ENCODE results near the gene COL23A1.

The COL23A1 gene

GRCh38 chr5:178529080-178529479, 61.1 kb downstream of the COL23A1 start:
- DNase-seq: no peak

- DNase-seq: no peak
Measured at GRCh38 chr5:178527458-178528307, 62.5 kb downstream of the COL23A1 start.

- DNase-seq: no peak
Measured at GRCh38 chr5:178526773-178527457, 63.3 kb downstream of the COL23A1 start.

GRCh38 chr5:178525906-178526732, 64.1 kb downstream of the COL23A1 start:
- no peak for DNase-seq

GRCh38 chr5:178524093-178524882, 65.9 kb downstream of the COL23A1 start:
- DNase-seq: no peak

GRCh38 chr5:178522361-178522760, 67.8 kb downstream of the COL23A1 start:
- DNase-seq: no peak

- DNase-seq: no peak
Measured at GRCh38 chr5:178520851-178521250, 69.3 kb downstream of the COL23A1 start.

- no peak for DNase-seq
Measured at GRCh38 chr5:178519804-178520203, 70.4 kb downstream of the COL23A1 start.

- no peak for DNase-seq
Measured at GRCh38 chr5:178519155-178519554, 71.0 kb downstream of the COL23A1 start.

GRCh38 chr5:178516504-178517235, 73.5 kb downstream of the COL23A1 start:
- DNase-seq: no peak

GRCh38 chr5:178515776-178516503, 74.3 kb downstream of the COL23A1 start:
- DNase-seq: no peak

- no peak for DNase-seq
Measured at GRCh38 chr5:178514851-178515418, 75.3 kb downstream of the COL23A1 start.

- DNase-seq: no peak
Measured at GRCh38 chr5:178511172-178511571, 79.0 kb downstream of the COL23A1 start.

GRCh38 chr5:178509491-178510057, 80.6 kb downstream of the COL23A1 start:
- DNase-seq: no peak

GRCh38 chr5:178507151-178507932, 82.9 kb downstream of the COL23A1 start:
- no peak for DNase-seq

GRCh38 chr5:178505639-178506407, 84.4 kb downstream of the COL23A1 start:
- DNase-seq: no peak

- DNase-seq: no peak
Measured at GRCh38 chr5:178504340-178504960, 85.7 kb downstream of the COL23A1 start.

- DNase-seq: no peak
Measured at GRCh38 chr5:178502401-178503100, 87.6 kb downstream of the COL23A1 start.

Measured in OCI-M1 (cell line).